ENCODE results near the gene KAZN. TPM values are rescaled to one million over a fixed set of nuclear protein-coding genes. Genes with fewer than 3 reads are reported as not detected.

Gene KAZN
- total and polyA plus RNA-seq, 4 donors: 7.6 to 18.8 (median 11.2) TPM

GRCh38 chr1:14668538-14668937 lies 70.1 kb downstream of the KAZN start:
- Histone ChIP-seq H3K9ac (ENCODE audit: insufficient read depth in 1 of 2, low read length in 2 of 2) (no peak overlapping the region), H3K27me3 (ENCODE audit: control insufficient read depth in 3 of 3, insufficient read depth in 3 of 3, low read length in 2 of 3) (no peaks in the 10 kb centered on the region), H3K27ac (ENCODE audit: low read depth in 1 of 2, low read length in 1 of 2) (no peak overlapping the region), H3K9me3 (ENCODE audit: control insufficient read depth in 4 of 4, insufficient read depth in 3 of 4, low read length in 3 of 4) (no peaks in the 10 kb centered on the region), H3K36me3 (ENCODE audit: control insufficient read depth in 4 of 4, insufficient read depth in 4 of 4, low read length in 4 of 4) (no peaks in the 10 kb centered on the region), H3K4me3 (no peak overlapping the region), H3K4me1 (ENCODE audit: control insufficient read depth in 5 of 5, insufficient read depth in 5 of 5, low read length in 5 of 5) (peaks cover 0 to 15% (median 1%) of the 10 kb centered on the region in 5 donors)
- 73% methylated on average over 8 of the region's 8 CpGs for WGBS, 2 donors
- ATAC-seq (ENCODE audit: insufficient read depth, low FRiP score) (no peak), DNase-seq (no peak)
- TF ChIP-seq CTCF (IDR thresholded peaks at IDR 0.05; ENCODE audit: control extremely low read depth, extremely low read depth): no peak

GRCh38 chr1:14672005-14672404 lies 73.5 kb downstream of the KAZN start:
- H3K9me3 ChIP-seq (ENCODE audit: control insufficient read depth in 4 of 4, insufficient read depth in 3 of 4, low read length in 3 of 4): peaks cover 0 to 3% (median 0%) of the 10 kb centered on the region in 4 donors
- no peak overlapping the region for H3K9ac ChIP-seq (ENCODE audit: insufficient read depth in 1 of 2, low read length in 2 of 2)
- no peak overlapping the region for H3K4me3 ChIP-seq
- WGBS, 2 donors: 71 to 75% methylated on average over 4 of the region's 4 CpGs
- ATAC-seq (ENCODE audit: insufficient read depth, low FRiP score): no peak
- TF ChIP-seq CTCF (IDR thresholded peaks at IDR 0.05; ENCODE audit: control extremely low read depth, extremely low read depth): no peak
- no peak for DNase-seq
- no peak overlapping the region for H3K27ac ChIP-seq (ENCODE audit: low read depth in 1 of 2, low read length in 1 of 2)
- no peaks in the 10 kb centered on the region for H3K36me3 ChIP-seq (ENCODE audit: control insufficient read depth in 4 of 4, insufficient read depth in 4 of 4, low read length in 4 of 4)
- H3K4me1 ChIP-seq (ENCODE audit: control insufficient read depth in 5 of 5, insufficient read depth in 5 of 5, low read length in 5 of 5): peaks cover 0 to 35% (median 9%) of the 10 kb centered on the region in 5 donors
- no peaks in the 10 kb centered on the region for H3K27me3 ChIP-seq (ENCODE audit: control insufficient read depth in 3 of 3, insufficient read depth in 3 of 3, low read length in 2 of 3)

- Histone ChIP-seq H3K27me3 (ENCODE audit: control insufficient read depth in 3 of 3, insufficient read depth in 3 of 3, low read length in 2 of 3) (peaks cover 0 to 2% (median 0%) of the 10 kb centered on the region in 3 donors), H3K36me3 (ENCODE audit: control insufficient read depth in 4 of 4, insufficient read depth in 4 of 4, low read length in 4 of 4) (no peaks in the 10 kb centered on the region), H3K4me3 (no peak overlapping the region), H3K9ac (ENCODE audit: insufficient read depth in 1 of 2, low read length in 2 of 2) (no peak overlapping the region), H3K4me1 (ENCODE audit: control insufficient read depth in 5 of 5, insufficient read depth in 5 of 5, low read length in 5 of 5) (peaks cover 0 to 22% (median 9%) of the 10 kb centered on the region in 5 donors), H3K27ac (ENCODE audit: low read depth in 1 of 2, low read length in 1 of 2) (no peak overlapping the region), H3K9me3 (ENCODE audit: control insufficient read depth in 4 of 4, insufficient read depth in 3 of 4, low read length in 3 of 4) (peaks cover 0 to 3% (median 0%) of the 10 kb centered on the region in 4 donors)
- DNase-seq (peak in 2 of 3 donors; percentile 86), ATAC-seq (ENCODE audit: insufficient read depth, low FRiP score) (no peak)
- TF ChIP-seq CTCF (IDR thresholded peaks at IDR 0.05; ENCODE audit: control extremely low read depth, extremely low read depth): no peak
- WGBS, 2 donors: 37 to 70% methylated on average over 1 of the region's 1 CpG
Measured at GRCh38 chr1:14674030-14674429, 75.5 kb downstream of the KAZN start.

DNA sequence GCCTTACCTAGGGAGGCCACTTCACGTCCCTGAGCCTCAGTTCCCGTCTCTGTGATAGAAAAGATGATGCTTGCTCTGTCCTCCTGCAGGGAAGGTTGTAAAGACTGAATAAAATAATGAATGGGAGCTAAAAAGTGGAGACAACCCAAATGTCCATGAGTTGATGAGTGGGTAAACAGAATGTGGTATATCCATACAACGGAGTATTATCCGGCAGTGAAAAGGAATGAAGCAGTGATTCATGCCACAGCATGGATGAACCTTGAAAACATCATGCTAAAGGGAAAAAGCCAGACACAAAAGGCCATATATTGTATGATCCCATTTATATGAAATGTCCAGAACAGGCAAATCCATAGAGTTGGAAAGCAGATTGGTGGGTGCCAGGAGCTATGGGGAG lies 77.9 kb downstream of the KAZN start:
- 88 to 96% methylated on average over 4 of the region's 4 CpGs for WGBS, 2 donors
- Histone ChIP-seq H3K27ac (ENCODE audit: low read depth in 1 of 2, low read length in 1 of 2) (no peak overlapping the region), H3K9ac (ENCODE audit: insufficient read depth in 1 of 2, low read length in 2 of 2) (no peak overlapping the region), H3K9me3 (ENCODE audit: control insufficient read depth in 4 of 4, insufficient read depth in 3 of 4, low read length in 3 of 4) (peaks cover 0 to 3% (median 0%) of the 10 kb centered on the region in 4 donors), H3K4me1 (ENCODE audit: control insufficient read depth in 5 of 5, insufficient read depth in 5 of 5, low read length in 5 of 5) (peaks cover 0 to 22% (median 9%) of the 10 kb centered on the region in 5 donors), H3K4me3 (no peak overlapping the region), H3K27me3 (ENCODE audit: control insufficient read depth in 3 of 3, insufficient read depth in 3 of 3, low read length in 2 of 3) (peaks cover 0 to 2% (median 0%) of the 10 kb centered on the region in 3 donors), H3K36me3 (ENCODE audit: control insufficient read depth in 4 of 4, insufficient read depth in 4 of 4, low read length in 4 of 4) (no peaks in the 10 kb centered on the region)
- ATAC-seq (ENCODE audit: insufficient read depth, low FRiP score) (no peak), DNase-seq (no peak)
- TF ChIP-seq CTCF (IDR thresholded peaks at IDR 0.05; ENCODE audit: control extremely low read depth, extremely low read depth): no peak

All from lung (tissue), 12 donors.